IMR-90 (cell line): ENCODE data around the gene INTS6L. TPM values are rescaled to one million over a fixed set of nuclear protein-coding genes. Genes with fewer than 3 reads are reported as not detected.

Source experiments
- ATAC-seq: fragments of 200-7000 bp; cut with Tn5 transposase; 2 replicates; pipeline ENCODE4 v1.9.1; 2020; ENCODE audit warnings: low read depth, mild to moderate bottlenecking, moderate library complexity
- BruUV-seq: library from RNA; stranded (reverse); fragments of 400-500 nt; replicated peaks from 2 replicates; lab custom pipeline; 2021; lab: Mats Ljungman, UMichigan
- CTCF ChIA-PET: fragments of 300-600 bp; formaldehyde crosslinking; extraction: SDS; loops from one replicate; lab custom pipeline; 2021; ENCODE audit warnings: antibody characterized with exemption; lab: Yijun Ruan, JAX
- POLR2A ChIA-PET: fragments of 300-600 bp; sonication (Branson Sonifier 250); formaldehyde crosslinking; loops from one replicate; lab custom pipeline; 2022; ENCODE audit warnings: antibody characterized with exemption; ENCODE audit not compliant: unreplicated experiment; lab: Charles Lee
- DNase-seq: peaks from one replicate; pipeline ENCODE4 v3.0.0; 2013
- H2AFZ ChIP-seq: replicated peaks from 2 replicates; pipeline ENCODE3; 2013; ENCODE audit warnings: low read length, mild to moderate bottlenecking; ENCODE audit not compliant: poor library complexity
- H2AK5ac ChIP-seq: 2 replicates; pipeline ENCODE4 v1.6.1; 2013; ENCODE audit warnings: low read depth, low read length, inconsistent platforms
- H2AK9ac ChIP-seq: replicated peaks from 2 replicates; pipeline ENCODE3; 2013; ENCODE audit warnings: mild to moderate bottlenecking, low read depth, low read length, moderate library complexity; ENCODE audit not compliant: poor library complexity
- H2BK120ac ChIP-seq: 2 replicates; pipeline ENCODE4 v1.6.1; 2013; ENCODE audit warnings: low read depth, low read length, inconsistent platforms
- H2BK15ac ChIP-seq: 3 replicates; pipeline ENCODE4 v1.6.1; 2013; ENCODE audit warnings: low read depth, low read length, inconsistent platforms
- H2BK20ac ChIP-seq: 2 replicates; pipeline ENCODE4 v1.6.1; 2013; ENCODE audit warnings: low read depth, mild to moderate bottlenecking, inconsistent platforms, low read length, moderate library complexity
- H2BK5ac ChIP-seq: 2 replicates; pipeline ENCODE4 v1.6.1; 2013; ENCODE audit warnings: mild to moderate bottlenecking, low read depth, low read length, inconsistent platforms; ENCODE audit not compliant: poor library complexity, severe bottlenecking
- H3K14ac ChIP-seq: replicated peaks from 2 replicates; pipeline ENCODE4 v1.6.1; 2013; ENCODE audit warnings: low read depth, low read length, inconsistent platforms
- H3K18ac ChIP-seq: 2 replicates; pipeline ENCODE4 v1.6.1; 2013; ENCODE audit warnings: low read depth, low read length, control low read depth
- H3K23ac ChIP-seq: 2 replicates; pipeline ENCODE4 v1.6.1; 2013; ENCODE audit warnings: low read depth, low read length, inconsistent platforms
- H3K27ac ChIP-seq: 2 replicates; pipeline ENCODE4 v1.5.1; 2013; ENCODE audit warnings: mild to moderate bottlenecking, control low read depth, low read length; ENCODE audit not compliant: insufficient read depth
- H3K27me3 ChIP-seq: 2 replicates; pipeline ENCODE4 v1.6.1; 2013; ENCODE audit warnings: low read length; ENCODE audit not compliant: control insufficient read depth, insufficient read depth
- H3K36me3 ChIP-seq: 2 replicates; pipeline ENCODE4 v1.6.1; 2013; ENCODE audit warnings: low read length, mixed read lengths; ENCODE audit not compliant: control insufficient read depth, insufficient read depth
- H3K4ac ChIP-seq: 2 replicates; pipeline ENCODE4 v1.6.1; 2013; ENCODE audit warnings: low read depth, low read length, inconsistent platforms
- H3K4me1 ChIP-seq: 2 replicates; pipeline ENCODE4 v1.6.1; 2013; ENCODE audit warnings: low read length, mixed read lengths; ENCODE audit not compliant: control insufficient read depth, insufficient read depth
- H3K4me2 ChIP-seq: 2 replicates; pipeline ENCODE4 v1.6.1; 2013; ENCODE audit warnings: low read depth, mild to moderate bottlenecking, control low read depth, low read length, moderate library complexity
- H3K4me3 ChIP-seq: 2 replicates; pipeline ENCODE4 v1.5.1; 2013; ENCODE audit warnings: low read depth, mild to moderate bottlenecking, control low read depth, low read length, moderate library complexity; ENCODE audit not compliant: insufficient read depth
- H3K56ac ChIP-seq: 2 replicates; pipeline ENCODE4 v1.6.1; 2013; ENCODE audit warnings: low read length, inconsistent platforms; ENCODE audit not compliant: insufficient read depth; ENCODE audit errors: extremely low read depth
- H3K79me1 ChIP-seq, 2 experiments: 2 replicates each; pipeline ENCODE4 v1.6.1; 2013; ENCODE audit warnings: low read length in 2 of 2, inconsistent platforms in 1 of 2, low read depth in 1 of 2
- H3K9ac ChIP-seq: 2 replicates; pipeline ENCODE4 v1.6.1; 2013; ENCODE audit warnings: low read depth, low read length, control low read depth
- H3K9me1 ChIP-seq: 2 replicates; pipeline ENCODE4 v1.6.1; 2013; ENCODE audit warnings: low read length, inconsistent platforms; ENCODE audit not compliant: insufficient read depth
- H3K9me3 ChIP-seq: 2 replicates; pipeline ENCODE4 v1.6.1; 2013; ENCODE audit warnings: low read length; ENCODE audit not compliant: control insufficient read depth, insufficient read depth
- H4K20me1 ChIP-seq: 2 replicates; pipeline ENCODE4 v1.6.1; 2013; ENCODE audit warnings: low read length, inconsistent platforms; ENCODE audit not compliant: insufficient read depth
- H4K5ac ChIP-seq: 2 replicates; pipeline ENCODE4 v1.6.1; 2013; ENCODE audit warnings: mild to moderate bottlenecking, low read depth, low read length, control low read depth
- H4K8ac ChIP-seq, 2 experiments: 2 replicates each; pipeline ENCODE4 v1.6.1; 2013; ENCODE audit warnings: low read depth in 2 of 2, low read length in 2 of 2, control low read depth in 1 of 2, inconsistent platforms in 1 of 2
- H4K91ac ChIP-seq: 2 replicates; pipeline ENCODE4 v1.6.1; 2013; ENCODE audit warnings: low read depth, low read length, inconsistent platforms; ENCODE audit not compliant: insufficient read depth
- BHLHE40 ChIP-seq: fragments of 150-350 bp; IDR thresholded peaks from 2 replicates; pipeline ENCODE4 v1.6.1; 2016; ENCODE audit warnings: mild to moderate bottlenecking, low read depth, low read length
- CEBPB ChIP-seq: IDR thresholded peaks from 2 replicates; pipeline ENCODE4 v1.6.1; 2012; ENCODE audit warnings: low read depth, low read length, improper control_type of control experiment
- CHD1 ChIP-seq: IDR thresholded peaks from 2 replicates; pipeline ENCODE4 v1.6.1; 2012; ENCODE audit warnings: low read depth, low read length, improper control_type of control experiment
- CTCF ChIP-seq: conservative IDR thresholded peaks from 2 replicates; pipeline ENCODE4 v1.5.1; 2012; ENCODE audit warnings: mild to moderate bottlenecking, low read depth, low read length, improper control_type of control experiment
- ELK1 ChIP-seq: fragments of 150-350 bp; IDR thresholded peaks from 2 replicates; pipeline ENCODE4 v1.6.1; 2016; ENCODE audit warnings: low read depth, mild to moderate bottlenecking, low read length, moderate library complexity, borderline replicate concordance
- FOS ChIP-seq: fragments of 150-350 bp; IDR thresholded peaks from 2 replicates; pipeline ENCODE4 v1.6.1; 2016; ENCODE audit warnings: low read depth, low read length
- MAFK ChIP-seq: IDR thresholded peaks from 2 replicates; pipeline ENCODE4 v1.6.1; 2012; ENCODE audit warnings: low read depth, low read length, improper control_type of control experiment
- MAZ ChIP-seq: IDR thresholded peaks from 2 replicates; pipeline ENCODE4 v1.6.1; 2012; ENCODE audit warnings: low read depth, mild to moderate bottlenecking, low read length, improper control_type of control experiment, moderate library complexity, borderline replicate concordance
- MXI1 ChIP-seq: IDR thresholded peaks from 2 replicates; pipeline ENCODE4 v1.6.1; 2012; ENCODE audit warnings: low read depth, mild to moderate bottlenecking, low read length, moderate library complexity, borderline replicate concordance
- NFE2L2 ChIP-seq: fragments of 150-350 bp; IDR thresholded peaks from 2 replicates; pipeline ENCODE4 v1.6.1; 2016; ENCODE audit warnings: low read depth, mild to moderate bottlenecking, low read length
- POLR2A ChIP-seq: IDR thresholded peaks from 2 replicates; pipeline ENCODE4 v1.6.1; 2012; ENCODE audit warnings: mild to moderate bottlenecking, low read depth, low read length
- RAD21 ChIP-seq: IDR thresholded peaks from 2 replicates; pipeline ENCODE4 v1.6.1; 2012; ENCODE audit warnings: low read length, improper control_type of control experiment
- RCOR1 ChIP-seq: IDR thresholded peaks from 2 replicates; pipeline ENCODE4 v1.6.1; 2012; ENCODE audit warnings: mild to moderate bottlenecking, low read length, improper control_type of control experiment; ENCODE audit not compliant: insufficient replicate concordance
- RFX5 ChIP-seq: IDR thresholded peaks from 2 replicates; pipeline ENCODE4 v1.8.0; 2012; ENCODE audit warnings: low read depth, mild to moderate bottlenecking, low read length, moderate library complexity
- SMC3 ChIP-seq: fragments of 150-350 bp; IDR thresholded peaks from 2 replicates; pipeline ENCODE4 v1.6.1; 2016; ENCODE audit warnings: low read depth, mild to moderate bottlenecking, antibody characterized with exemption, low read length, moderate library complexity
- USF2 ChIP-seq: fragments of 150-350 bp; IDR thresholded peaks from 2 replicates; pipeline ENCODE4 v1.6.1; 2017; ENCODE audit warnings: mild to moderate bottlenecking, antibody characterized with exemption, low read length, low read depth
- WGBS, 2 experiments: methylation state at CpG; one replicate each; pipeline versions ENCODE4 v1.1.5 to v1.1.7; 2013; ENCODE audit warnings: missing lambda C conversion rate in 2 of 2; ENCODE audit not compliant: insufficient read length in 1 of 2; ENCODE audit errors: extremely low coverage in 2 of 2; 5-methylcytosine and 5-hydroxymethylcytosine counted together
- dilution Hi-C: fragments of 300-500 bp; cut with HindIII; formaldehyde crosslinking; loops from one replicate; pipeline ENCODE4 v1.14.3; 2018; ENCODE audit warnings: low sequenced_read_pairs; ENCODE audit not compliant: unreplicated experiment
- in situ Hi-C: fragments of 300-500 bp; cut with MboI; formaldehyde crosslinking; loops from 3 replicates; pipeline ENCODE4 v1.14.3; 2019; ENCODE audit warnings: low sequenced_read_pairs, inconsistent platforms, mixed read lengths
- intact Hi-C: fragments of 100-400 bp; cut with micrococcal nuclease; formaldehyde crosslinking; loops from 2 replicates; pipeline ENCODE4 v1.10.0; 2022
- polyA plus RNA-seq, 3 experiments: library from polyadenylated mRNA; depleted of rRNA; stranded (reverse); fragments of >200 nt; gene quantifications; 2 replicates each; pipeline ENCODE4 v1.2.3, GENCODE V29; 2012; ENCODE audit warnings: low replicate concordance in 1 of 3
- total RNA-seq: library from RNA; depleted of rRNA; stranded (reverse); fragments of >200 nt; gene quantifications from 2 replicates; pipeline ENCODE4 v1.2.3, GENCODE V29; 2012

Gene INTS6L
- total and polyA plus RNA-seq, 2 of the 4 experiments (the other 2 are of a cell fraction), result 2.7 to 5.1 TPM

GRCh38 chrX:135544338-135544948 is 24.0 kb downstream of the INTS6L start:
- H3K27ac ChIP-seq, result no peak overlapping the region
- ChIA-PET POLR2A (no interaction called here), CTCF (no interaction called here)
- H4K91ac ChIP-seq, result no peak overlapping the region
- no peaks in the 10 kb centered on the region for H3K79me1 ChIP-seq
- no peak for DNase-seq
- no peak overlapping the region for H2AK5ac ChIP-seq
- H3K4ac ChIP-seq, result no peak overlapping the region
- H3K9ac ChIP-seq, result no peak overlapping the region
- BruUV-seq, result no TSS peak
- H3K9me3 ChIP-seq, result no peaks in the 10 kb centered on the region
- no peak overlapping the region for H3K14ac ChIP-seq
- no peak overlapping the region for H4K8ac ChIP-seq
- H3K4me2 ChIP-seq, result no peak overlapping the region
- no peaks in the 10 kb centered on the region for H4K20me1 ChIP-seq
- no peaks in the 10 kb centered on the region for H3K4me1 ChIP-seq
- dilution Hi-C loops, result no loop called here
- no peak overlapping the region for H2BK5ac ChIP-seq
- in situ Hi-C loops, result no loop called here
- no peaks in the 10 kb centered on the region for H3K36me3 ChIP-seq
- no peak for TF ChIP-seq RAD21
- no peak for TF ChIP-seq ELK1
- no peak for TF ChIP-seq BHLHE40
- no peak for TF ChIP-seq MXI1
- no peak for TF ChIP-seq SMC3
- no peak for TF ChIP-seq CEBPB
- no peak for TF ChIP-seq CHD1
- TF ChIP-seq RCOR1, result no peak
- no peak for TF ChIP-seq USF2
- TF ChIP-seq NFE2L2, result no peak
- no peak for TF ChIP-seq CTCF
- TF ChIP-seq MAZ, result no peak
- TF ChIP-seq MAFK, result no peak
- TF ChIP-seq FOS, result no peak
- no peak for TF ChIP-seq RFX5
- no peak for TF ChIP-seq POLR2A
- no peak overlapping the region for H3K23ac ChIP-seq
- H3K9me1 ChIP-seq, result no peaks in the 10 kb centered on the region
- no peak overlapping the region for H3K18ac ChIP-seq
- WGBS, 2 experiments, result 44% methylated on average over 3 of the region's 5 CpGs; no CpG with 5 or more reads in 1 of the 2 experiments
- no peak overlapping the region for H3K4me3 ChIP-seq
- no peak overlapping the region for H2BK20ac ChIP-seq
- ATAC-seq, result no peak
- no peak overlapping the region for H4K5ac ChIP-seq
- no peak overlapping the region for H3K56ac ChIP-seq
- intact Hi-C loops, result no loop called here
- no peak overlapping the region for H2AK9ac ChIP-seq
- H2AFZ ChIP-seq, result no peak overlapping the region
- H2BK15ac ChIP-seq, result no peak overlapping the region
- H3K27me3 ChIP-seq, result 0 out of 2 replicates have a peak, but pooled peaks cover 2% of the 10 kb centered on the region
- H2BK120ac ChIP-seq, result no peak overlapping the region
